Fibroblast of skin of left quadriceps (primary cell): ENCODE results near the gene SPEF1.

Experiments used
- DNase-seq, 2 experiments: peaks; one replicate each; pipeline ENCODE4 v3.0.0-alpha.2; 2013; ENCODE audit warnings: low read depth in 2 of 2

SPEF1 gene

GRCh38 chr20:3766422-3767109, 14.7 kb downstream of the SPEF1 start:
- DNase-seq, result no peak

GRCh38 chr20:3765171-3765882, 15.9 kb downstream of the SPEF1 start:
- DNase-seq, result no peak

GRCh38 chr20:3764659-3765058, 16.6 kb downstream of the SPEF1 start:
- no peak for DNase-seq

GRCh38 chr20:3763671-3764601, 17.3 kb downstream of the SPEF1 start:
- no peak for DNase-seq

GRCh38 chr20:3760655-3761348, 20.4 kb downstream of the SPEF1 start:
- DNase-seq, result no peak

- DNase-seq, result no peak
Measured at GRCh38 chr20:3759884-3760283, 21.4 kb downstream of the SPEF1 start.

GRCh38 chr20:3759316-3759823, 21.9 kb downstream of the SPEF1 start:
- no peak for DNase-seq

GRCh38 chr20:3758566-3758965, 22.7 kb downstream of the SPEF1 start:
- no peak for DNase-seq

- DNase-seq, result no peak
Measured at GRCh38 chr20:3757268-3757667, 24.0 kb downstream of the SPEF1 start.

GRCh38 chr20:3755814-3756480, 25.3 kb downstream of the SPEF1 start:
- DNase-seq, result no peak

GRCh38 chr20:3755269-3755668, 26.0 kb downstream of the SPEF1 start:
- DNase-seq, result no peak

GRCh38 chr20:3754276-3754630, 27.0 kb downstream of the SPEF1 start:
- DNase-seq, result no peak

- DNase-seq, result no peak
Measured at GRCh38 chr20:3753501-3754275, 27.6 kb downstream of the SPEF1 start.

- DNase-seq, result peak in 1 of 2 experiments; percentile 25
Measured at GRCh38 chr20:3753098-3753497, 28.1 kb downstream of the SPEF1 start.

GRCh38 chr20:3752386-3752759, 28.9 kb downstream of the SPEF1 start:
- no peak for DNase-seq

- DNase-seq, result no peak
Measured at GRCh38 chr20:3751675-3752385, 29.4 kb downstream of the SPEF1 start.

- no peak for DNase-seq
Measured at GRCh38 chr20:3751305-3751674, 30.0 kb downstream of the SPEF1 start.

- no peak for DNase-seq
Measured at GRCh38 chr20:3749689-3750531, 31.3 kb downstream of the SPEF1 start.
